NCI-H2081 (cell line): ENCODE results near the gene ATP6AP2.
"Not testable (repeated sequence)": the region's sequence is repeated elsewhere in the genome, so short reads cannot be mapped to it uniquely, and the experiment has no call there.

ENCODE experiments used
- DNase-seq, 2 experiments: peaks; one replicate each; lab custom pipeline; 2025; lab: John Stamatoyannopoulos, UW

Gene ATP6AP2

DNA sequence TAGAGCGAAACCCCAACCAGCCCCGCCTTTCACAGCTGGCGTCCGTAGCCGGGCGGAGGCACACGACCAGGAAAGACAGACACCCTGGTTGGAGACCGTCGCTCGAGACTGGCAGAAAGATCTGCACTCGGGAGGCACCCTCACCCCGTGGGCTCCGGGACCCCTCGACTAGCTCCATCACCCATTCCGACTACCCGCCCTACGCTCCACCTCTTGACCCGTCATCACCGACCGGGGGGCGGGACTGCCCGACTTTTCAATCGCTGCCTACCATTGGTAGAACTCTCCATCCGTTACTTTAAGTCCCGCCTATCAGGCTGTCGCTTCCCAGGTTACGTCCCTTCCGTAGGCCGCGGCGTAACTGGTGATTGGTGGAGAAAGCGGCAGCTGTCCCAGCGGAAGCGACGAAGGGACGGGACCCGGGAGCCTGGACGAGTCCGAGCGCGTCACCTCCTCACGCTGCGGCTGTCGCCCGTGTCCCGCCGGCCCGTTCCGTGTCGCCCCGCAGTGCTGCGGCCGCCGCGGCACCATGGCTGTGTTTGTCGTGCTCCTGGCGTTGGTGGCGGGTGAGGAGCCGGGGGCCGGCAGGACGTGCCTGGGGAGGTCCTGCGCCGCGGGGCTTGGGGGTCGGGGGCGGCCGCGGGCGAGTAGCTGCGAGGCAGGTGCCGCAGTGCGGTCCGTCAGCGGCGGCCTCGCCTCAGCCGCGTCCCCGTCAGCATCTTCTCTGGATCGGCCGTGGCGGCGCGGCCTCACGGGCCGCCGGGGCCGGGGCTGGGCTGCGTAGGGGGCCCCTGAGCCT lies at the start of gene ATP6AP2:
Gene ATP6AP2, plus strand, starts transcription at position 434 of the 799 bp plus-strand sequence. Its CDS starts 96 bp downstream, at position 530.
- peak; percentile 92 to 96 for DNase-seq

- DNase-seq = no peak
Observed at GRCh38 chrX:40531056-40531826, 49.5 kb upstream of the ATP6AP2 start.

- no peak for DNase-seq
Observed at GRCh38 chrX:40537310-40537709, 43.5 kb upstream of the ATP6AP2 start.

DNA sequence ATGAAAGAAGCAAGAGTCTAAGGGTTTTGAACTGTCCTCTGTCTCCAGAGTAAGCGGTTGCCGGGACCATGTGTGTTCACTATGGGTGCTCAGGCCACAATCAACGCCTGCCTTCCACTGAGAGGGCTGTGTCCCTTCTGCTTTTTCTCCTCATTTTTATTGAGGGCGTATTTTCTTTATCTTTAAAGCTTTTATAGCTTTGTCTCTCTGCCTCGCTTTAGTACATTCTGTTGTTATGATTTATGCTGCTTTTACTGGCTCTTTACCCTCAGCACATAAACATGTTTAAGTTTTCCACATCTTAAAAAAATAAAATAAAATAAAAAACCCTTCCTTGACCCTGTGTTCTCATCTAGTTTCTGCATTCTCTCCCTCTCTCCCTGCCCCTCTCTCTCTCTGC lies 42.4 kb upstream of the ATP6AP2 start:
- no peak for DNase-seq

GRCh38 chrX:40539214-40540142 lies 41.3 kb upstream of the ATP6AP2 start:
- no peak for DNase-seq

DNA sequence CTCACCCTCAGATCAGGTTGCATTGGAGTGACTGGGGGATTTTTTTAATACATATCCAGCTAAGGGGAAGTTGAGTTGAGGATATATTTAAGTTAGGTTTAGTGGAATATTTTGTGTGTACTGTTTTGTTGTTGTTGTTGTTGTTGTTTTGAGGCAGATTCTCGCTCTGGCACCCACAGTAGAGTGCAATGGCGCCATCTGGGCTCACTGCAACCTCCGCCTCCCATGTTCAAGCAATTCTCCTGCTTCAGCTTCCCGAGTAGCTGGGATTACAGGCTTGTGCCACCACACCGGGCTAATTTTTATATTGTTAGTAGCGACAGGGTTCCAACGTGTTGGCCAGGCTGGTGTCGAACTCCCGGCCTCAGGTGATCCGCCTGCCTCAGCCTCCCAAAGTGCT lies 38.6 kb upstream of the ATP6AP2 start:
- DNase-seq = no peak

GRCh38 chrX:40542972-40543371 lies 37.8 kb upstream of the ATP6AP2 start:
- no peak for DNase-seq

DNA sequence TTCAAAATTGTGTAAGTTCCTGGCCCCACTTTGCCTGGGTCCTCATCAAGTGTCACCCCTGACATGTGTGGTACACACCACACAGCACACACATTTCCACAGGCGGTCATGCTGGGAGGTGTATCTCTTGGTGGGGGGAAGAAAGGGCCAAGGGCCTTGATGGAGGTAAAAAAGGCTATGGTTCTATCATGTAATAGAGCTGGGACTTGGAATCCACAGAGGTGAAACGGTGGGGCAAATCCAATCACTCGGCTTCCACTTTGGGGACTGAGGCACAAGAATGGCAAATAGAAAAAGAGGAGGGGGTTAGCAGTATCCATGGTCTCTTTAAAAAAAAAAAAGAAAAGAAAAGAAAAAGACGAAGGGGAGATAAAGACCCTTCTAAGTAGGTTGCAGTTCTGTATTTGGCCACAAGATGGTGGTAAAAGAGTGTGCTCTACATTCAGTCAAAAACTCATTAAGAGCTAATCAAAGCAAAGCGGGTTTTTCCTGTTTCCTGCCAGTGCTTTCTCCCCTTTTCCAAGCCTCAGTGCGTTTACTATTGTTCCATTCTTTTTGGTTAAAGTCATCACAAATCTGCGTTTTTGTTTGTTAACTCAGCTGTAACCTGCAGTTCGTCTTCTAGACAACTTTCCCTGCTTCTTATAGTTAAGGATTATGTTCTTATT lies 37.0 kb upstream of the ATP6AP2 start:
- DNase-seq = peak; percentile 67 to 75

DNA sequence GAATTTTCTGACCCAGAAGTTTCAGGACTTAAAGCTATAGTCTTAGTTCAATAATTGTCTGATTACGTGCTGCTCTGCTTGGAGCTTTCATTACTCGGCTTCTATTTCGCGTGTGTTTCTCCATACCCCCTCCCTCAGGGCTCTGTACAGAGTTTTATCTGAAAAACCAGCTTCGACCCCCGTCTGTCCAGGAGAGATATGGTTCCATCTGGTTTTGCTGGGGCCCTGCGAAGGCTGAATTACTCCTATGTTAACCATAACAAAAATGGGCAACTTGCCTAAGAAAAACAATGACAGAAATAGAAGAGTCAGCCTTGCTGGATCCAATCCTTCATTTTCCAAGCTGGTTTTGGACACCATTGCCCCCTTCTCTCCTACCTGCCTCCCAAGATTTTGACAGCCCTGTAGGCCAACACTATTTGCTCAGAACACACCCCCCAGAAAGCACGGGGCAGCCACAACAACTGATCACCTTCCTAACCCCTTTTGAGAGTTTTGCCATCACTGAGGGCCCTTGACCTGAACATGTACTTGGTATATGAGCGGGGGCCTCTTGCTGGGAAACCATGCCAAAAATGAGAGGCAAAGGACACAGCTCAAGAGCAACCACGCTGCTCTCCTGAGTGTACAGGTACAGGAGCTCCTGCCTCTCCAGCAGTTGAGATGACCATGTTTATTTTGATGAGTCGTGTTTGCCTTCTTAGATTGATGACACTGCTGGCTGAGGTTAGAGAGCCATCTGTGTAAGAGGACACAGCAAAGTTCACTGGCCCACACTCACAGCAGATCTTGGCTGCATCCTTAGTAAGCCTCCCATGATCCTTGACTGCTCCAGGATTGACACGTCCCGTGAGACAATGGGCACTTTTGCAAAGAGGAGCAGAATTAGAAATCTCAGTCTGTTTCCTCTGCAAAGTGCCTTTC lies 36.2 kb upstream of the ATP6AP2 start:
- DNase-seq = no peak

DNA sequence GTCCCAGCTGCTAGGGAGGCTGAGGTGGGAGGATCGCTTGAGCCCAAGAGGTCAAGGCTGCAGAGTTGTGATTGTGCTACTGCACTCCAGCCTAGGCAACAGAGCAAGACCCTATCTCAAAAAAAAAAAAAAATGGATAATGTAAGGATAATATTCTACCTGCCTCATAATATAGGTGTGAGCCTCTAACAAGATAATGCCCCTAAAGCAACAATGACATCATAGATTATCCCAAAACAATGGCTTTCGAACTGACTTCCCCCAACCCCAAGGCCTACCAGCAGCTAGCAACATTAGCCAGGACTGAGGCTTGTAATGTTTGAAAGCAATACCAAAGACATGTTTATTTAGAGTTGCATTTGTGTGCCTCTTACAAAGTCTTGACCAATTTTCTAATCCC lies 33.9 kb upstream of the ATP6AP2 start:
- DNase-seq = no peak

GRCh38 chrX:40550066-40550465 lies 30.7 kb upstream of the ATP6AP2 start:
- peak; percentile 60 to 68 for DNase-seq

- DNase-seq = no peak
Observed at GRCh38 chrX:40552768-40553167, 28.0 kb upstream of the ATP6AP2 start.

DNA sequence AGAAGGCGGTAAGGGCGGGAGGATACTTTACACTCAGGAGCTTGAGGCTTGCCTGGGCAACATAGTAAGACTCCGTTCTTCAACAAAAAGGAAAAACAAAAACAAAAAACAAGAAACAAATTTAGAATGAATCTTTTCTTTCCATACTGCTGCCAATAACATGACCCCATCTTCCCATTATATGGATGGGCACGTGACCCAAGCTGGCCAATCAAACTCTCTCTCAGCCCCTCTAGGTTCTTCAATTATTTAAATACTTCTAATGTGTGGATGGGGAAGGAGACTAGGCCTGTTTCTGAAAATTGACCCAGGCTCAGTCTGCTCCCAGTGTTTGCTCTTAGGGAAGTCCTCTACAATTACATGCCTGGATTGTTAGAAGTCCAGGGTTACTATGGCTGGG lies 22.2 kb upstream of the ATP6AP2 start:
- DNase-seq = no peak

- no peak for DNase-seq
Observed at GRCh38 chrX:40563784-40564183, 17.0 kb upstream of the ATP6AP2 start.

- DNase-seq = no peak
Observed at GRCh38 chrX:40564447-40564846, 16.3 kb upstream of the ATP6AP2 start.

DNA sequence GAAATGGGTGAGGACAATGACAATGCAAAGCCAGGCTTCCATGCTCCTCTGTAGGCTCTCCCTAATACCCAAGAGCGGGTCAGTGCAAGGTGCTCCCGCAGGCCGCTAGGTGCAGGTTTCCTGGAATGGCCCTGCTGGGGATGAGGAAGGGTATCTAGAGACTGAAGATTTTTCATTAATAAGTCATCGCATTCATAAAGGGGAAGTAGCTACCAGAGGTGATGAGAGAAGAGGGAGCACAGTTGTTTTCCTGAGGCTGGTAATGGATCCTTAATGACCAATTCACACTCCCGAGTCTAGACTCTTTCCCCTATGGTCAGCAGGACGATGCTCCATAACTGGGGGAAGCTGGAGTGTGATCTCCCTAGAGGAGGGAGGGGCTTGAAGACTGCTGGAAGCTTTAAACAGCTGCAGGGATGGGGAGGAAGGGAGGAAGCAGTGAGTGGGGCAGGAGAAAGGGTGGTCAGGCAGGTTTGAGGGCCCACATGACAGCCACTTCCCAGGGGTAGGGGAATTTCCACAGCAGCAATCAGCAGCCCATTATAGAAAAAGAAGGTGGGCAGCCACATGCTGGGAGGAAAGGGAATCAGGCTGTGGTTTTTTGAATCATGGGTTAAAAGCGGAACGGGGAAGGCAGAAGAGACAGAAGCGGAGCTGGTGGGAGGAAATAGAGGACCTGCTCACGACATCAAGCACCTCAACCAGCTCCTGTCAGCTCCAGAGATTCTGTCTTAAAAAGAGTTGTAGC lies 10.2 kb upstream of the ATP6AP2 start:
- no peak for DNase-seq

DNA sequence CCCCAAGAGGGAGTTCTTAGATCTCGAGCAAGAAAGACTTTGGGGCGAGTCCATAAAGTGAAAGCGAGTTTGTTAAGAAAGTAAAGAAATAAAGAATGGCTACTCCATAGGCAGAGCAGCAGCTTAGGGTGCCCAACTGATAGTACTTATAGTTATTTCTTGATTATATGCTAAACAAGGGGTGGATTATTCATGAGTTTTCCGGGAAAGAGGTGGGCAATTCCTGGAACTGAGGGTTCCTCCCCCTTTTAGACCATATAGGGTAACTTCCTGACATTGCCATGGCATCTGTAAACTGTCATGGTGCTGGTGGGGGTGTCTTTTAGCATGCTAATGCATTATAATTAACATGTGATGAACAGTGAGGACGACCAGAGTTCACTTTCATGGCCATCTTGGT lies 9.6 kb upstream of the ATP6AP2 start:
- not testable (repeated sequence) for DNase-seq

DNA sequence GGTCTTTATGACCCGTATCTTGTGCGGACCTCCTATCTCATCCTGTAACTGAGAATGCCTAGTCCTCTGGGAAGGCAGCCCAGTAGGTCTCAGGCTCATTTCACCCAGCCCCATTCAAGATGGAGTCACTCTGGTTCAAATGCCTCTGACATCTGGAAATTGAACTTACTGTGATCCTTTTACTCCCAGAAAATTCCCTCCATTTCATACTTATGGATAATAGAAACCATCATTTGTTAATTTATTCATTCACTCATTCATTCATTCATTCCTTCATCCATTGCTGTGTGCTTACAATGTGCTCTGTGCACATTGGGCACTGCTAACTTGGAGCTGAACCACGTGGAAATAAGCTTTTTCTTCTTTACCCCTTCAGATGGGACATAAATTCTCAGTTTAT lies 9.2 kb upstream of the ATP6AP2 start:
- no peak for DNase-seq

DNA sequence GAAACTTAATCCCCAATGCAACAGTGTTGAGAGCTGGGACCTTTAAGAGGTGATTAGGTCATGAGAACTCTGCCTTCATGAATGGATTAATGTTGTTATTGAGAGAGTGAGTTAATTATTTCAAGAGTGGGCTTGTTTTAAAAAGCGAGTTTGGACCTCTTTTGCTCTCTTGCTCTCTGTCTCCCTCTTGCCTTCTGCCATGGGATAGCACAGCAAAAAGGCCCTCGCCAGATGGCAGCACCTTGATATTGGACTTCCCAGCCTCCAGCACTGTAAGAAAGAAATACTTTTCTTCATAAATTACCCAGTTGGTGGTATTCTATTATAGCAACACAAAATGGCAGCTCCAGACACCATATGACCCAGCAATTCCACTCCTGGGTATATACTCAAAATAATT lies 7.0 kb upstream of the ATP6AP2 start:
- no peak for DNase-seq

- DNase-seq = not testable (repeated sequence)
Observed at GRCh38 chrX:40575411-40575810, 5.4 kb upstream of the ATP6AP2 start.
